Chondrocyte (in vitro differentiated cells): ENCODE results near the gene AGBL3. TPM values are rescaled to one million over a fixed set of nuclear protein-coding genes. Genes with fewer than 3 reads are reported as not detected.

Experiments used
- DNase-seq: peaks from one replicate; pipeline ENCODE4 v3.0.0; 2021; ENCODE audit warnings: mixed read lengths, low spot score
- H3K27ac Mint-ChIP-seq: one replicate; pipeline ENCODE4 v1.8.0; 2021; ENCODE audit warnings: mild to moderate bottlenecking, moderate library complexity, mixed read lengths; ENCODE audit not compliant: unreplicated experiment
- H3K27me3 Mint-ChIP-seq: 2 replicates; pipeline ENCODE4 v1.8.0; 2021; ENCODE audit warnings: low read depth, mixed read lengths
- H3K36me3 Mint-ChIP-seq: 2 replicates; pipeline ENCODE4 v1.8.0; 2021; ENCODE audit warnings: low read depth, mixed read lengths
- H3K4me1 Mint-ChIP-seq: 2 replicates; pipeline ENCODE4 v1.8.0; 2021; ENCODE audit warnings: low read depth, mild to moderate bottlenecking, mixed read lengths
- H3K4me3 Mint-ChIP-seq: one replicate; pipeline ENCODE4 v1.8.0; 2021; ENCODE audit warnings: mild to moderate bottlenecking, moderate library complexity, mixed read lengths; ENCODE audit not compliant: unreplicated experiment
- H3K9me3 Mint-ChIP-seq: 2 replicates; pipeline ENCODE4 v1.8.0; 2021; ENCODE audit warnings: low read depth, mixed read lengths
- CTCF ChIP-seq: fragments of 200-600 bp; sonication (generic); IDR thresholded peaks from 2 replicates; pipeline ENCODE4 v1.5.0; 2021; ENCODE audit warnings: antibody characterized with exemption, mild to moderate bottlenecking, moderate library complexity
- total RNA-seq: library from RNA; stranded (reverse); gene quantifications from 3 replicates; pipeline ENCODE4 v1.2.1, GENCODE V29; 2021

Gene AGBL3
- total RNA-seq, 1 donor from 2014 or later: 0.30 TPM

- Mint-ChIP-seq H3K36me3 (peaks cover 9% of the 10 kb centered on the region), H3K4me1 (no peaks in the 10 kb centered on the region), H3K9me3 (peaks cover 23% of the 10 kb centered on the region), H3K4me3 (no peak overlapping the region), H3K27ac (no peak overlapping the region), H3K27me3 (peaks cover 8% of the 10 kb centered on the region)
- DNase-seq: no peak
- TF ChIP-seq CTCF: no peak
Measured at GRCh38 chr7:135091717-135092116, 105.4 kb downstream of the AGBL3 start.

DNA sequence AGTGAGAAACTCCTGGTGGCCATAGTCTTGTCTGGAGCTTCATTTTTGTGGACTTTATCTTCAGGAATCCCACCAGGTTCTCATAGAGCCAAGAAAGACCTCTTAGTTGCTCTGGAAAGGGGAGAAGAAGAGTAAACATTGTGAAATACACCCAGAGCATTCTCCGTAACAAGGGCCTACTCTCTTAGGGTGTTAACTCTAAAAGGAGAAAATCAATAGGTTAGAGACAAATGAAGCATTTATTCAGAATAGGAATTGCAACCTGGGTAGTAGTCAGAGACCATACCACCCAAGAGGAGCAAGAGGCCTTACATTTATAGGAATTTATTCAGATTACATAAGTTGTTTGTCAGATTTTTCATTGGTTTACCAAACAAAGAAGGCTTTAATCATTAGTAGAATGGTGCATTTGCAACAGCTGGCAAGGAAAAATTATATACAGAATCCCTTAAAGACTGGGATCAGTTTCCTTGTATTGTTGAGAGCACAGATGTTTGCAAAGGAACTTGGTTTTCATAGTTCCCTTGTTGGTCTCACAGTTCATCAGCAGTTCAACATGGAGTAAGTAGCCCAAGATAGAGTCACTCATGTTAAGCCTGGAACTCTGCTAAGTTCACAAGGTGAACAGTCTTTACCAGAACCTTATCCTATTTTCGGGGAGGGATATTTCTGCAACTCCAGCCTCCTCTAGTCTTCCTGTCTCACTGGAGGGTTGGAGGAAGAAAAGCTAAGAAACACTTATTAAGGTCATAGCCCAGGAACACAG lies 108.3 kb downstream of the AGBL3 start:
- no peaks in the 10 kb centered on the region for H3K36me3 Mint-ChIP-seq
- H3K9me3 Mint-ChIP-seq: no peaks in the 10 kb centered on the region
- peaks cover 1% of the 10 kb centered on the region for H3K27me3 Mint-ChIP-seq
- no peak overlapping the region for H3K4me3 Mint-ChIP-seq
- H3K27ac Mint-ChIP-seq: no peak overlapping the region
- DNase-seq: no peak
- no peak for TF ChIP-seq CTCF
- H3K4me1 Mint-ChIP-seq: no peaks in the 10 kb centered on the region

- no peak for TF ChIP-seq CTCF
- H3K36me3 Mint-ChIP-seq: no peaks in the 10 kb centered on the region
- no peak overlapping the region for H3K4me3 Mint-ChIP-seq
- peaks cover 1% of the 10 kb centered on the region for H3K27me3 Mint-ChIP-seq
- H3K9me3 Mint-ChIP-seq: no peaks in the 10 kb centered on the region
- no peak for DNase-seq
- no peak overlapping the region for H3K27ac Mint-ChIP-seq
- H3K4me1 Mint-ChIP-seq: no peaks in the 10 kb centered on the region
Measured at GRCh38 chr7:135095450-135095849, 109.1 kb downstream of the AGBL3 start.

GRCh38 chr7:135098391-135098790 lies 112.1 kb downstream of the AGBL3 start:
- no peaks in the 10 kb centered on the region for H3K9me3 Mint-ChIP-seq
- DNase-seq: no peak
- H3K27ac Mint-ChIP-seq: no peak overlapping the region
- H3K4me1 Mint-ChIP-seq: peaks cover 8% of the 10 kb centered on the region
- no peak for TF ChIP-seq CTCF
- H3K27me3 Mint-ChIP-seq: peaks cover 1% of the 10 kb centered on the region
- no peaks in the 10 kb centered on the region for H3K36me3 Mint-ChIP-seq
- no peak overlapping the region for H3K4me3 Mint-ChIP-seq

DNA sequence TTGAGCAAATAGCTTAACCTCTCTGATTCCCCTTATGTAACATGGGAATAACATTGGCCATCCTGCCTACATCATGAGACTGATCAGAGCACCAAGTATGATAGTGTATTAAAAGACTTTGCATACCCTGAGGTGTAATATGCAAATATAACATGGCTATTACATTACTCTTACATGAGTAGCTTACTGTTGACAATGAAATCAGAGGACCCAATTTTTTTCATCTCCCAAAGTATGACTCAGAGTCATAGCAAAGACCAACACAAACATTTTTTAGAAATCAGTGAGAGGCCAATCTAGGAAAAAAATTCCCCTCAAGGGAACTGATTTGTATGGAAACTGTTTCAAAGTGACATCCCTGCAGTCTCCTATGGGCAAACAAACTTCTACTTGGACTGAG lies 114.5 kb downstream of the AGBL3 start:
- H3K36me3 Mint-ChIP-seq: no peaks in the 10 kb centered on the region
- peaks cover 1% of the 10 kb centered on the region for H3K27me3 Mint-ChIP-seq
- no peaks in the 10 kb centered on the region for H3K9me3 Mint-ChIP-seq
- no peak overlapping the region for H3K27ac Mint-ChIP-seq
- peaks cover 8% of the 10 kb centered on the region for H3K4me1 Mint-ChIP-seq
- H3K4me3 Mint-ChIP-seq: no peak overlapping the region
- TF ChIP-seq CTCF: no peak
- no peak for DNase-seq
